HepG2 (cell line): ENCODE results near the gene ZC2HC1B. TPM values are rescaled to one million over a fixed set of nuclear protein-coding genes. Genes with fewer than 3 reads are reported as not detected.
A peak's percentile ranks its signal among the peaks of the same experiment; 100 is the strongest.

Source experiments
- ARHGAP35 ChIP-seq: sonication (generic); formaldehyde crosslinking; IDR thresholded peaks from 2 replicates; pipeline ENCODE4 v1.9.0; 2022; ENCODE audit warnings: mild to moderate bottlenecking, inconsistent platforms, moderate library complexity, missing genetic modification reagents, borderline replicate concordance
- BHLHE40 ChIP-seq: IDR thresholded peaks from 2 replicates; pipeline ENCODE4 v1.6.1; 2011; ENCODE audit warnings: low read length, improper control_type of control experiment
- CBFB ChIP-seq: sonication (generic); formaldehyde crosslinking; IDR thresholded peaks from 2 replicates; pipeline ENCODE4 v1.4.0; 2020; ENCODE audit warnings: missing genetic modification reagents
- CEBPG ChIP-seq: IDR thresholded peaks from 2 replicates; pipeline ENCODE4 v1.6.1; 2016
- GPN1 ChIP-seq: sonication (generic); formaldehyde crosslinking; IDR thresholded peaks from 2 replicates; pipeline ENCODE4 v1.5.1; 2020; ENCODE audit warnings: missing genetic modification reagents, borderline replicate concordance
- HNRNPUL1 ChIP-seq: fragments of 200-400 bp; formaldehyde crosslinking; IDR thresholded peaks from 2 replicates; pipeline ENCODE4 v1.6.1; 2017; ENCODE audit warnings: low read depth, mild to moderate bottlenecking, low read length, moderate library complexity
- HOXA5 ChIP-seq: sonication (generic); formaldehyde crosslinking; IDR thresholded peaks from 2 replicates; pipeline ENCODE4 v1.4.0; 2020; ENCODE audit warnings: missing genetic modification reagents
- KDM2A ChIP-seq: sonication (generic); formaldehyde crosslinking; IDR thresholded peaks from 2 replicates; pipeline ENCODE4 v1.4.0; 2020; ENCODE audit warnings: low read depth, missing genetic modification reagents, borderline replicate concordance
- RARA ChIP-seq: IDR thresholded peaks from 2 replicates; pipeline ENCODE4 v1.6.1; 2016; ENCODE audit warnings: missing genetic modification reagents, missing compliant biosample characterization
- SMC3 ChIP-seq: IDR thresholded peaks from 2 replicates; pipeline ENCODE4 v1.6.1; 2011; ENCODE audit warnings: low read length, improper control_type of control experiment
- SRY ChIP-seq: sonication (generic); formaldehyde crosslinking; IDR thresholded peaks from 2 replicates; pipeline ENCODE4 v1.8.0; 2022; ENCODE audit warnings: mild to moderate bottlenecking, missing genetic modification reagents
- ZFX ChIP-seq: sonication (generic); formaldehyde crosslinking; IDR thresholded peaks from 2 replicates; pipeline ENCODE4 v1.4.0; 2020; ENCODE audit warnings: mild to moderate bottlenecking, low read depth, missing genetic modification reagents, moderate library complexity
- ZNF143 ChIP-seq: sonication (generic); formaldehyde crosslinking; IDR thresholded peaks from 2 replicates; pipeline ENCODE4 v1.4.0; 2020; ENCODE audit warnings: missing genetic modification reagents
- ZNF557 ChIP-seq: sonication (generic); formaldehyde crosslinking; IDR thresholded peaks from 2 replicates; pipeline ENCODE4 v1.4.0; 2020; ENCODE audit warnings: missing genetic modification reagents
- ZNF703 ChIP-seq: sonication (generic); formaldehyde crosslinking; IDR thresholded peaks from 2 replicates; pipeline ENCODE4 v1.5.1; 2020; ENCODE audit warnings: missing genetic modification reagents, mild to moderate bottlenecking, moderate library complexity, borderline replicate concordance
- polyA plus RNA-seq, 8 experiments: library from polyadenylated mRNA; depleted of rRNA in 3 of 8; stranded (reverse) in 7 of 8; unstranded in 1 of 8; fragments of >200 nt; fragmentation: Illumina TruSeq in 4 of 8; extraction: Trizol in 4 of 8; gene quantifications; 2 replicates each; pipeline versions ENCODE4 v1.2.1 to v1.2.3, GENCODE V29; 2011 to 2016; ENCODE audit warnings: low read depth in 4 of 8, missing spikeins in 1 of 8, mixed read lengths in 1 of 8; ENCODE audit not compliant: insufficient read depth in 1 of 8
- total RNA-seq, 5 experiments: library from RNA; depleted of rRNA; stranded (reverse); fragments of >200 nt; fragmentation: Illumina TruSeq; extraction: Trizol; gene quantifications; 2 replicates each; pipeline ENCODE4 v1.2.3, GENCODE V29; 2016; ENCODE audit warnings: low read depth in 1 of 5
- TF ChIP-seq, protein P1 (sequence below): sonication (generic); formaldehyde crosslinking; IDR thresholded peaks from 2 replicates; pipeline ENCODE4 v1.4.0; 2020; ENCODE audit warnings: missing genetic modification reagents
- TF ChIP-seq, protein P2 (sequence below): sonication (generic); formaldehyde crosslinking; IDR thresholded peaks from 2 replicates; pipeline ENCODE4 v1.4.0; 2020; ENCODE audit warnings: missing genetic modification reagents, borderline replicate concordance
- TF ChIP-seq, protein P3 (sequence below): IDR thresholded peaks from 2 replicates; pipeline ENCODE4 v1.6.1; 2016; ENCODE audit warnings: control low read depth
- TF ChIP-seq, protein P4 (sequence below): sonication (generic); formaldehyde crosslinking; IDR thresholded peaks from 2 replicates; pipeline ENCODE4 v1.4.0; 2020; ENCODE audit warnings: mild to moderate bottlenecking, missing genetic modification reagents

ZC2HC1B gene
- total and polyA plus RNA-seq, 2 of the 13 experiments (the other 11 are each of a cell fraction or from before 2014, with no cell fraction given) = not detected

DNA sequence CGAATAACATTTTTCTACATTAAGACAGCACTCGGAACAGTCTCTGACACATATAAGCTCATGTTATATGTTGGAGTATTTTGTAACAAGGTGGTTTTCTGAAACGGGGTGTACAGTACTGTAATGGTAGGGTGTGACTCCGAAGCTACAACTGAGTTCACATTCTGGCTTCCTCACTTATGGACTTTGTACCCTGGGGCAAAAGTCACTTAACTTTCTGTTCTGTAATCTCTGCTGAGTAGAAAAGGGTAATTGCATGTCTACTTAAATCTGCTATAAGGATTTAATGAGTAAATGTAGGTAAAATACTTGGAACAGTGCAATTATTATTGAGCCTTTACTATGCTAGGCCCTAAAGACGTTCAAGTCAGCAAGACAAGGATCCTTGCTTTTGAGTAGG is 25.9 kb upstream of the ZC2HC1B start (continued):
- TF ChIP-seq, protein P1, sequence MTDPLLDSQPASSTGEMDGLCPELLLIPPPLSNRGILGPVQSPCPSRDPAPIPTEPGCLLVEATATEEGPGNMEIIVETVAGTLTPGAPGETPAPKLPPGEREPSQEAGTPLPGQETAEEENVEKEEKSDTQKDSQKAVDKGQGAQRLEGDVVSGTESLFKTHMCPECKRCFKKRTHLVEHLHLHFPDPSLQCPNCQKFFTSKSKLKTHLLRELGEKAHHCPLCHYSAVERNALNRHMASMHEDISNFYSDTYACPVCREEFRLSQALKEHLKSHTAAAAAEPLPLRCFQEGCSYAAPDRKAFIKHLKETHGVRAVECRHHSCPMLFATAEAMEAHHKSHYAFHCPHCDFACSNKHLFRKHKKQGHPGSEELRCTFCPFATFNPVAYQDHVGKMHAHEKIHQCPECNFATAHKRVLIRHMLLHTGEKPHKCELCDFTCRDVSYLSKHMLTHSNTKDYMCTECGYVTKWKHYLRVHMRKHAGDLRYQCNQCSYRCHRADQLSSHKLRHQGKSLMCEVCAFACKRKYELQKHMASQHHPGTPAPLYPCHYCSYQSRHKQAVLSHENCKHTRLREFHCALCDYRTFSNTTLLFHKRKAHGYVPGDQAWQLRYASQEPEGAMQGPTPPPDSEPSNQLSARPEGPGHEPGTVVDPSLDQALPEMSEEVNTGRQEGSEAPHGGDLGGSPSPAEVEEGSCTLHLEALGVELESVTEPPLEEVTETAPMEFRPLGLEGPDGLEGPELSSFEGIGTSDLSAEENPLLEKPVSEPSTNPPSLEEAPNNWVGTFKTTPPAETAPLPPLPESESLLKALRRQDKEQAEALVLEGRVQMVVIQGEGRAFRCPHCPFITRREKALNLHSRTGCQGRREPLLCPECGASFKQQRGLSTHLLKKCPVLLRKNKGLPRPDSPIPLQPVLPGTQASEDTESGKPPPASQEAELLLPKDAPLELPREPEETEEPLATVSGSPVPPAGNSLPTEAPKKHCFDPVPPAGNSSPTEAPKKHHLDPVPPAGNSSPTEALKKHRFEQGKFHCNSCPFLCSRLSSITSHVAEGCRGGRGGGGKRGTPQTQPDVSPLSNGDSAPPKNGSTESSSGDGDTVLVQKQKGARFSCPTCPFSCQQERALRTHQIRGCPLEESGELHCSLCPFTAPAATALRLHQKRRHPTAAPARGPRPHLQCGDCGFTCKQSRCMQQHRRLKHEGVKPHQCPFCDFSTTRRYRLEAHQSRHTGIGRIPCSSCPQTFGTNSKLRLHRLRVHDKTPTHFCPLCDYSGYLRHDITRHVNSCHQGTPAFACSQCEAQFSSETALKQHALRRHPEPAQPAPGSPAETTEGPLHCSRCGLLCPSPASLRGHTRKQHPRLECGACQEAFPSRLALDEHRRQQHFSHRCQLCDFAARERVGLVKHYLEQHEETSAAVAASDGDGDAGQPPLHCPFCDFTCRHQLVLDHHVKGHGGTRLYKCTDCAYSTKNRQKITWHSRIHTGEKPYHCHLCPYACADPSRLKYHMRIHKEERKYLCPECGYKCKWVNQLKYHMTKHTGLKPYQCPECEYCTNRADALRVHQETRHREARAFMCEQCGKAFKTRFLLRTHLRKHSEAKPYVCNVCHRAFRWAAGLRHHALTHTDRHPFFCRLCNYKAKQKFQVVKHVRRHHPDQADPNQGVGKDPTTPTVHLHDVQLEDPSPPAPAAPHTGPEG (CRISPR knock-in tag) = no peak
- TF ChIP-seq, protein P2, sequence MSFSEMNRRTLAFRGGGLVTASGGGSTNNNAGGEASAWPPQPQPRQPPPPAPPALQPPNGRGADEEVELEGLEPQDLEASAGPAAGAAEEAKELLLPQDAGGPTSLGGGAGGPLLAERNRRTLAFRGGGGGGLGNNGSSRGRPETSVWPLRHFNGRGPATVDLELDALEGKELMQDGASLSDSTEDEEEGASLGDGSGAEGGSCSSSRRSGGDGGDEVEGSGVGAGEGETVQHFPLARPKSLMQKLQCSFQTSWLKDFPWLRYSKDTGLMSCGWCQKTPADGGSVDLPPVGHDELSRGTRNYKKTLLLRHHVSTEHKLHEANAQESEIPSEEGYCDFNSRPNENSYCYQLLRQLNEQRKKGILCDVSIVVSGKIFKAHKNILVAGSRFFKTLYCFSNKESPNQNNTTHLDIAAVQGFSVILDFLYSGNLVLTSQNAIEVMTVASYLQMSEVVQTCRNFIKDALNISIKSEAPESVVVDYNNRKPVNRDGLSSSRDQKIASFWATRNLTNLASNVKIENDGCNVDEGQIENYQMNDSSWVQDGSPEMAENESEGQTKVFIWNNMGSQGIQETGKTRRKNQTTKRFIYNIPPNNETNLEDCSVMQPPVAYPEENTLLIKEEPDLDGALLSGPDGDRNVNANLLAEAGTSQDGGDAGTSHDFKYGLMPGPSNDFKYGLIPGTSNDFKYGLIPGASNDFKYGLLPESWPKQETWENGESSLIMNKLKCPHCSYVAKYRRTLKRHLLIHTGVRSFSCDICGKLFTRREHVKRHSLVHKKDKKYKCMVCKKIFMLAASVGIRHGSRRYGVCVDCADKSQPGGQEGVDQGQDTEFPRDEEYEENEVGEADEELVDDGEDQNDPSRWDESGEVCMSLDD (CRISPR knock-in tag) = no peak
- TF ChIP-seq HNRNPUL1 (no peak), CEBPG (peak; percentile 23; the same call in 1 of the 2 replicates), ARHGAP35 (CRISPR knock-in tag) (no peak), ZFX (no peak), ZNF557 (CRISPR knock-in tag) (no peak), CBFB (CRISPR knock-in tag) (no peak), SMC3 (no peak), ZNF143 (CRISPR knock-in tag) (no peak), KDM2A (CRISPR knock-in tag) (no peak), SRY (CRISPR knock-in tag) (no peak), HOXA5 (CRISPR knock-in tag) (no peak), RARA (CRISPR knock-in tag) (peak; percentile 16; the same call in 1 of the 2 replicates), ZNF703 (CRISPR knock-in tag) (no peak), BHLHE40 (no peak), GPN1 (no peak)
- TF ChIP-seq, protein P3, sequence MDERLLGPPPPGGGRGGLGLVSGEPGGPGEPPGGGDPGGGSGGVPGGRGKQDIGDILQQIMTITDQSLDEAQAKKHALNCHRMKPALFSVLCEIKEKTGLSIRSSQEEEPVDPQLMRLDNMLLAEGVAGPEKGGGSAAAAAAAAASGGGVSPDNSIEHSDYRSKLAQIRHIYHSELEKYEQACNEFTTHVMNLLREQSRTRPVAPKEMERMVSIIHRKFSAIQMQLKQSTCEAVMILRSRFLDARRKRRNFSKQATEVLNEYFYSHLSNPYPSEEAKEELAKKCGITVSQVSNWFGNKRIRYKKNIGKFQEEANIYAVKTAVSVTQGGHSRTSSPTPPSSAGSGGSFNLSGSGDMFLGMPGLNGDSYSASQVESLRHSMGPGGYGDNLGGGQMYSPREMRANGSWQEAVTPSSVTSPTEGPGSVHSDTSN (CRISPR knock-in tag) = no peak
- TF ChIP-seq, protein P4, sequence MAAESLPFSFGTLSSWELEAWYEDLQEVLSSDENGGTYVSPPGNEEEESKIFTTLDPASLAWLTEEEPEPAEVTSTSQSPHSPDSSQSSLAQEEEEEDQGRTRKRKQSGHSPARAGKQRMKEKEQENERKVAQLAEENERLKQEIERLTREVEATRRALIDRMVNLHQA (CRISPR knock-in tag) = no peak
